Mesothelial cell of epicardium (in vitro differentiated cells): Measurements from ENCODE around the gene CST8. TPM values are rescaled to one million over a fixed set of nuclear protein-coding genes. Genes with fewer than 3 reads are reported as not detected.

Experiments
- DNase-seq, 2 experiments: peaks; one replicate each; pipeline ENCODE4 v3.0.0; 2021; ENCODE audit warnings: low spot score in 2 of 2; ENCODE audit not compliant: unreplicated experiment in 2 of 2
- H3K27ac Mint-ChIP-seq: 2 replicates; pipeline ENCODE4 v1.8.0; 2021; ENCODE audit warnings: mixed read lengths
- H3K27me3 Mint-ChIP-seq: 2 replicates; pipeline ENCODE4 v1.8.0; 2021; ENCODE audit warnings: low read depth, mixed read lengths
- H3K36me3 Mint-ChIP-seq: 2 replicates; pipeline ENCODE4 v1.8.0; 2021; ENCODE audit warnings: mixed read lengths
- H3K4me1 Mint-ChIP-seq: 2 replicates; pipeline ENCODE4 v1.8.0; 2021; ENCODE audit warnings: mixed read lengths
- H3K4me3 Mint-ChIP-seq: 2 replicates; pipeline ENCODE4 v1.8.0; 2021; ENCODE audit warnings: mild to moderate bottlenecking, moderate library complexity, mixed read lengths
- H3K9me3 Mint-ChIP-seq: 2 replicates; pipeline ENCODE4 v1.8.0; 2021; ENCODE audit warnings: mixed read lengths
- total RNA-seq: library from RNA; stranded (reverse); gene quantifications from 3 replicates; pipeline ENCODE4 v1.2.1, GENCODE V29; 2021
- TF ChIP-seq, protein P1 (sequence below): fragments of 200-600 bp; sonication (generic); IDR thresholded peaks from one replicate; pipeline ENCODE4 v1.5.0; 2021; ENCODE audit warnings: antibody characterized with exemption; ENCODE audit not compliant: unreplicated experiment

Gene CST8
- total RNA-seq, 1 donor from 2014 or later, result not detected

GRCh38 chr20:23492292-23492691, 1.4 kb downstream of the CST8 start:
- Mint-ChIP-seq H3K27me3 (no peaks in the 10 kb centered on the region), H3K4me3 (no peak overlapping the region), H3K9me3 (peaks cover 3% of the 10 kb centered on the region), H3K4me1 (no peaks in the 10 kb centered on the region), H3K27ac (no peak overlapping the region), H3K36me3 (no peaks in the 10 kb centered on the region)
- no peak for DNase-seq
- TF ChIP-seq, protein P1, sequence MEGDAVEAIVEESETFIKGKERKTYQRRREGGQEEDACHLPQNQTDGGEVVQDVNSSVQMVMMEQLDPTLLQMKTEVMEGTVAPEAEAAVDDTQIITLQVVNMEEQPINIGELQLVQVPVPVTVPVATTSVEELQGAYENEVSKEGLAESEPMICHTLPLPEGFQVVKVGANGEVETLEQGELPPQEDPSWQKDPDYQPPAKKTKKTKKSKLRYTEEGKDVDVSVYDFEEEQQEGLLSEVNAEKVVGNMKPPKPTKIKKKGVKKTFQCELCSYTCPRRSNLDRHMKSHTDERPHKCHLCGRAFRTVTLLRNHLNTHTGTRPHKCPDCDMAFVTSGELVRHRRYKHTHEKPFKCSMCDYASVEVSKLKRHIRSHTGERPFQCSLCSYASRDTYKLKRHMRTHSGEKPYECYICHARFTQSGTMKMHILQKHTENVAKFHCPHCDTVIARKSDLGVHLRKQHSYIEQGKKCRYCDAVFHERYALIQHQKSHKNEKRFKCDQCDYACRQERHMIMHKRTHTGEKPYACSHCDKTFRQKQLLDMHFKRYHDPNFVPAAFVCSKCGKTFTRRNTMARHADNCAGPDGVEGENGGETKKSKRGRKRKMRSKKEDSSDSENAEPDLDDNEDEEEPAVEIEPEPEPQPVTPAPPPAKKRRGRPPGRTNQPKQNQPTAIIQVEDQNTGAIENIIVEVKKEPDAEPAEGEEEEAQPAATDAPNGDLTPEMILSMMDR, result no peak

DNA sequence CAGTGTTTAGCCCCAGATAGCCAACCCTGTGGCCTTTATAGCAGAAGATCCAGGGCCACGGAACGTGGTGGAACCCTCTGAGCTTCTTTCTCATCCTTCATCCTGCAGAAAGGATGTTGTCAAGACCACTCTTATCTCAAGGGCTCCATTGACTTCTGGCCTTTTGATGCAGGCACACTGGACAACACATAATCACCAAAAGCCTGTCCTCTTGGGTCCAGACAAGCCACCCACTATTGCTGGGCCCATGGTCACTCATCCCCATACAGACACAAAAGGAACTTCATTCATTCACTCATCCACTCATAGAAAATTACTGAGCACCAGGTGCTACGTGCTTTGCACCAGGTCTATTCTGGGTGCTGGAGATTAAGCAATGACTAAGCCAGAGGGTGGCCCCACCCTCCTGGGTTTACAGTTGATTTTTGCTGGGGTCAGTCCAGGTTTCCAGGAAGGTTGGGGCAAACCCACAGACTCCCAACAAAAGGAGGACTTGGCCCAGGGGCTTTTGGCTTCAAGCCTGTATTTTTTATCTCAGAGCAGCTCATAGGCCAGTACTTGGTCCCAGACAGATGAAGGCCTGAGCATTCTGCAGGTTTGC, 2.4 kb downstream of the CST8 start:
- Mint-ChIP-seq H3K27me3 (no peaks in the 10 kb centered on the region), H3K4me1 (no peaks in the 10 kb centered on the region), H3K27ac (no peak overlapping the region), H3K9me3 (peaks cover 3% of the 10 kb centered on the region), H3K4me3 (no peak overlapping the region), H3K36me3 (no peaks in the 10 kb centered on the region)
- DNase-seq, result no peak
- TF ChIP-seq, protein P1, result no peak

GRCh38 chr20:23497536-23497935, 6.6 kb downstream of the CST8 start:
- no peaks in the 10 kb centered on the region for H3K36me3 Mint-ChIP-seq
- H3K4me1 Mint-ChIP-seq, result peaks cover 4% of the 10 kb centered on the region
- TF ChIP-seq, protein P1, result no peak
- H3K9me3 Mint-ChIP-seq, result peaks cover 3% of the 10 kb centered on the region
- no peak overlapping the region for H3K4me3 Mint-ChIP-seq
- H3K27ac Mint-ChIP-seq, result no peak overlapping the region
- no peaks in the 10 kb centered on the region for H3K27me3 Mint-ChIP-seq
- DNase-seq, result no peak

DNA sequence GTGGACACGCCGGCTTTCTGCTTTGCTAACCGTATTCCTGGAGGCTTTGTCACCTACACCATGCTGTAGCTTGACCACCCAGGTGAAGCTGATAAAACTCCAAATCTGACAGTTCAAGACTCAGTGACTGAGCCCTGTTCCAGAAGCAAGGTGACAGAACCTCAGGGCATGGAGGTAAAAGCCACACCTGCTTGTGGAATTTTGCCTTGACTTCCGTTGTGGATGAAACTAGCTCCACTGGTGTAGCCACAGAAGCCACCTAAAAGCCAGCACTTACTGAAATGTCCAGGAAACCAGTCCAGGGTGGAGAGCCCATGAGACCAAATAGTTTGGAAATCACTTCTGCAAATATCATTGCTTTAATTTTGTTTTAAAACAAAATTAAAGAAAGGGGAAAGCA, 11.0 kb downstream of the CST8 start:
- DNase-seq, result no peak
- Mint-ChIP-seq H3K4me3 (no peak overlapping the region), H3K27me3 (peaks cover 4% of the 10 kb centered on the region), H3K4me1 (peaks cover 7% of the 10 kb centered on the region), H3K36me3 (no peaks in the 10 kb centered on the region), H3K9me3 (peaks cover under 1% of the 10 kb centered on the region), H3K27ac (no peak overlapping the region)
- TF ChIP-seq, protein P1, result no peak

- Mint-ChIP-seq H3K27ac (no peak overlapping the region), H3K4me3 (no peak overlapping the region), H3K36me3 (no peaks in the 10 kb centered on the region), H3K9me3 (no peaks in the 10 kb centered on the region), H3K4me1 (peaks cover 7% of the 10 kb centered on the region), H3K27me3 (peaks cover 4% of the 10 kb centered on the region)
- no peak for DNase-seq
- TF ChIP-seq, protein P1, result no peak
Observed at GRCh38 chr20:23503649-23504048, 12.7 kb downstream of the CST8 start.

- H3K4me3 Mint-ChIP-seq, result no peak overlapping the region
- TF ChIP-seq, protein P1, result no peak
- H3K4me1 Mint-ChIP-seq, result peaks cover 4% of the 10 kb centered on the region
- H3K27ac Mint-ChIP-seq, result no peak overlapping the region
- H3K9me3 Mint-ChIP-seq, result no peaks in the 10 kb centered on the region
- peaks cover 4% of the 10 kb centered on the region for H3K27me3 Mint-ChIP-seq
- no peak for DNase-seq
- no peaks in the 10 kb centered on the region for H3K36me3 Mint-ChIP-seq
Observed at GRCh38 chr20:23507346-23507745, 16.4 kb downstream of the CST8 start.
